Neural progenitor cell (in vitro differentiated cells): ENCODE results near the gene SLC15A3. TPM values are rescaled to one million over a fixed set of nuclear protein-coding genes. Genes with fewer than 3 reads are reported as not detected.

Source experiments
- DNase-seq: peaks from one replicate; pipeline ENCODE4 v3.0.0-alpha.2; 2016; ENCODE audit warnings: low spot score
- H2AFZ ChIP-seq: fragments of 200-600 bp; sonication (generic); replicated peaks from 2 replicates; pipeline ENCODE4 v1.6.1; 2016; ENCODE audit warnings: antibody characterized with exemption
- H3F3A ChIP-seq: fragments of 200-600 bp; sonication (generic); 2 replicates; pipeline ENCODE4 v1.6.1; 2016; ENCODE audit warnings: antibody characterized with exemption, low read depth
- H3K27ac ChIP-seq: fragments of 200-600 bp; sonication (generic); 2 replicates; pipeline ENCODE4 v1.5.1; 2016; ENCODE audit warnings: mild to moderate bottlenecking
- H3K27me3 ChIP-seq: fragments of 200-600 bp; sonication (generic); 2 replicates; pipeline ENCODE4 v1.6.1; 2016; ENCODE audit warnings: mild to moderate bottlenecking, moderate library complexity
- H3K36me3 ChIP-seq: fragments of 200-600 bp; sonication (generic); 2 replicates; pipeline ENCODE4 v1.5.1; 2016
- H3K4me1 ChIP-seq: fragments of 200-600 bp; sonication (generic); 2 replicates; pipeline ENCODE4 v1.6.1; 2016; ENCODE audit warnings: mixed run types
- H3K4me2 ChIP-seq: fragments of 200-600 bp; sonication (generic); 2 replicates; pipeline ENCODE4 v1.6.1; 2016
- H3K4me3 ChIP-seq: fragments of 200-600 bp; sonication (generic); 2 replicates; pipeline ENCODE4 v1.5.1; 2016
- H3K79me2 ChIP-seq: fragments of 200-600 bp; sonication (generic); 2 replicates; pipeline ENCODE4 v1.6.1; 2016; ENCODE audit warnings: low read depth
- H3K9ac ChIP-seq: fragments of 200-600 bp; sonication (generic); 2 replicates; pipeline ENCODE4 v1.6.1; 2016
- H3K9me3 ChIP-seq: fragments of 200-600 bp; sonication (generic); 2 replicates; pipeline ENCODE4 v1.5.1; 2016; ENCODE audit warnings: low read depth
- H4K20me1 ChIP-seq: fragments of 200-600 bp; sonication (generic); 2 replicates; pipeline ENCODE4 v1.6.1; 2016; ENCODE audit warnings: low read depth
- H3K27ac Mint-ChIP-seq: 3 replicates; pipeline ENCODE4 v1.8.0; 2021; ENCODE audit warnings: mixed read lengths
- H3K27me3 Mint-ChIP-seq: 2 replicates; pipeline ENCODE4 v1.8.0; 2022; ENCODE audit warnings: low read depth, mild to moderate bottlenecking, inconsistent platforms, moderate library complexity, mixed read lengths; ENCODE audit not compliant: insufficient read depth
- H3K36me3 Mint-ChIP-seq: 3 replicates; pipeline ENCODE4 v1.8.0; 2021; ENCODE audit warnings: mixed read lengths
- H3K4me1 Mint-ChIP-seq: 3 replicates; pipeline ENCODE4 v1.8.0; 2021; ENCODE audit warnings: mixed read lengths
- H3K4me3 Mint-ChIP-seq: 3 replicates; pipeline ENCODE4 v1.8.0; 2021; ENCODE audit warnings: mild to moderate bottlenecking, moderate library complexity, mixed read lengths
- H3K9me3 Mint-ChIP-seq: 3 replicates; pipeline ENCODE4 v1.8.0; 2020; ENCODE audit warnings: mixed read lengths
- EZH2 ChIP-seq: fragments of 200-600 bp; sonication (generic); IDR thresholded peaks from 2 replicates; pipeline ENCODE4 v1.6.1; 2017; ENCODE audit warnings: antibody characterized with exemption, mild to moderate bottlenecking, moderate library complexity
- EZH2phosphoT487 ChIP-seq: fragments of 200-600 bp; sonication (generic); IDR thresholded peaks from 2 replicates; pipeline ENCODE4 v1.6.1; 2017; ENCODE audit warnings: antibody characterized with exemption
- total RNA-seq: library from RNA; depleted of rRNA; stranded (reverse); fragments of >200 nt; gene quantifications from 2 replicates; pipeline ENCODE4 v1.2.3, GENCODE V29; 2015; ENCODE audit warnings: low replicate concordance
- TF ChIP-seq, protein P1 (sequence below): fragments of 200-600 bp; sonication (generic); IDR thresholded peaks from 2 replicates; pipeline ENCODE4 v1.5.1; 2017; ENCODE audit warnings: antibody characterized with exemption, mild to moderate bottlenecking

Gene SLC15A3
- total RNA-seq, 1 donor from 2014 or later = 1.4 TPM

- Mint-ChIP-seq H3K27ac (peak overlapping the region; percentile 87), H3K27me3 (peaks cover 5% of the 10 kb centered on the region), H3K4me1 (peaks cover 14% of the 10 kb centered on the region), H3K36me3 (peaks cover 20% of the 10 kb centered on the region), H3K9me3 (no peaks in the 10 kb centered on the region), H3K4me3 (no peak overlapping the region)
- no peak overlapping the region for H3K4me3 ChIP-seq
- no peak overlapping the region for H2AFZ ChIP-seq
- H3K27ac ChIP-seq = no peak overlapping the region
- H3K27me3 ChIP-seq = no peaks in the 10 kb centered on the region
- H3F3A ChIP-seq = peaks cover 4% of the 10 kb centered on the region
- H3K79me2 ChIP-seq = no peaks in the 10 kb centered on the region
- no peaks in the 10 kb centered on the region for H3K9me3 ChIP-seq
- no peak overlapping the region for H3K9ac ChIP-seq
- no peak overlapping the region for H3K4me2 ChIP-seq
- no peaks in the 10 kb centered on the region for H3K36me3 ChIP-seq
- TF ChIP-seq, protein P1, sequence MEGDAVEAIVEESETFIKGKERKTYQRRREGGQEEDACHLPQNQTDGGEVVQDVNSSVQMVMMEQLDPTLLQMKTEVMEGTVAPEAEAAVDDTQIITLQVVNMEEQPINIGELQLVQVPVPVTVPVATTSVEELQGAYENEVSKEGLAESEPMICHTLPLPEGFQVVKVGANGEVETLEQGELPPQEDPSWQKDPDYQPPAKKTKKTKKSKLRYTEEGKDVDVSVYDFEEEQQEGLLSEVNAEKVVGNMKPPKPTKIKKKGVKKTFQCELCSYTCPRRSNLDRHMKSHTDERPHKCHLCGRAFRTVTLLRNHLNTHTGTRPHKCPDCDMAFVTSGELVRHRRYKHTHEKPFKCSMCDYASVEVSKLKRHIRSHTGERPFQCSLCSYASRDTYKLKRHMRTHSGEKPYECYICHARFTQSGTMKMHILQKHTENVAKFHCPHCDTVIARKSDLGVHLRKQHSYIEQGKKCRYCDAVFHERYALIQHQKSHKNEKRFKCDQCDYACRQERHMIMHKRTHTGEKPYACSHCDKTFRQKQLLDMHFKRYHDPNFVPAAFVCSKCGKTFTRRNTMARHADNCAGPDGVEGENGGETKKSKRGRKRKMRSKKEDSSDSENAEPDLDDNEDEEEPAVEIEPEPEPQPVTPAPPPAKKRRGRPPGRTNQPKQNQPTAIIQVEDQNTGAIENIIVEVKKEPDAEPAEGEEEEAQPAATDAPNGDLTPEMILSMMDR = no peak
- no peak for TF ChIP-seq EZH2
- no peak for TF ChIP-seq EZH2phosphoT487
- no peak for DNase-seq
- H4K20me1 ChIP-seq = peaks cover 15% of the 10 kb centered on the region
- H3K4me1 ChIP-seq = peaks cover 8% of the 10 kb centered on the region
These were observed 18.4 kb downstream of the SLC15A3 start for GRCh38 chr11:60933416-60934123.

- Mint-ChIP-seq H3K27me3 (peaks cover 5% of the 10 kb centered on the region), H3K36me3 (peaks cover 22% of the 10 kb centered on the region), H3K27ac (no peak overlapping the region), H3K4me3 (no peak overlapping the region), H3K4me1 (peaks cover 14% of the 10 kb centered on the region), H3K9me3 (no peaks in the 10 kb centered on the region)
- Histone ChIP-seq H3K9me3 (no peaks in the 10 kb centered on the region), H3K4me1 (peaks cover 8% of the 10 kb centered on the region), H3K27me3 (no peaks in the 10 kb centered on the region), H4K20me1 (peaks cover 15% of the 10 kb centered on the region), H3K4me2 (peak overlapping the region; percentile 47), H2AFZ (no peak overlapping the region), H3K79me2 (no peaks in the 10 kb centered on the region), H3K4me3 (no peak overlapping the region), H3K9ac (no peak overlapping the region), H3K36me3 (no peaks in the 10 kb centered on the region), H3K27ac (no peak overlapping the region), H3F3A (peaks cover 4% of the 10 kb centered on the region)
- DNase-seq = peak; percentile 79
- TF ChIP-seq EZH2 (no peak), EZH2phosphoT487 (no peak)
- TF ChIP-seq, protein P1 = no peak
These were observed 19.2 kb downstream of the SLC15A3 start for GRCh38 chr11:60932605-60933356.

DNA sequence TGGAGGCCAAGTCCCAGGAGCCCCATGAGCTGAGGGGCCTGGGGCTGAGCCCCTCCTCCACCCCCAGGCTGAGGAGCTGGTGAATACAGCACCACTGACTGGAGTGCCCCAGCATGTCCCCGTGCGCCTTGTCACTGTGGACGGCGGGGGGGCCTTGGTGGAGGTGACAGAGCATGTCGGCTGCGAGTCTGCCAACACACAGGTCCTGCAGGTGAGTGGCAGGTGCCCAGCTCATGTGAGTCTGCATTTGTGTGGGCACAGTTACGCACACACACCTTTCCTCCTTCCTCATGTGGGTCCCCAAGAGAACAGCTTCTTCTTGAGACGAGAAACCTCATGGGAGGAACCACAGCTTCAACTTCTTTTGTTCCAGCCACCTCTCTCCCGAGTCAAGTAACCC is 20.1 kb downstream of the SLC15A3 start:
- Histone ChIP-seq H3K79me2 (no peaks in the 10 kb centered on the region), H4K20me1 (peaks cover 20% of the 10 kb centered on the region), H3K4me2 (no peak overlapping the region), H3K4me3 (no peak overlapping the region), H3K36me3 (no peaks in the 10 kb centered on the region), H2AFZ (no peak overlapping the region), H3K4me1 (peaks cover 8% of the 10 kb centered on the region), H3K27me3 (no peaks in the 10 kb centered on the region), H3K9ac (no peak overlapping the region), H3K27ac (no peak overlapping the region), H3F3A (peaks cover 4% of the 10 kb centered on the region), H3K9me3 (no peaks in the 10 kb centered on the region)
- peaks cover 20% of the 10 kb centered on the region for H3K36me3 Mint-ChIP-seq
- DNase-seq = no peak
- H3K27ac Mint-ChIP-seq = no peak overlapping the region
- H3K4me3 Mint-ChIP-seq = no peak overlapping the region
- TF ChIP-seq EZH2 = no peak
- TF ChIP-seq, protein P1 = no peak
- no peak for TF ChIP-seq EZH2phosphoT487
- H3K27me3 Mint-ChIP-seq = peaks cover 3% of the 10 kb centered on the region
- H3K4me1 Mint-ChIP-seq = peaks cover 16% of the 10 kb centered on the region
- H3K9me3 Mint-ChIP-seq = no peaks in the 10 kb centered on the region
